Smooth muscle cell (in vitro differentiated cells): ENCODE measurements around the gene MAT2B. TPM values are rescaled to one million over a fixed set of nuclear protein-coding genes. Genes with fewer than 3 reads are reported as not detected.

Experiments
- DNase-seq: peaks from one replicate; lab custom pipeline; 2025; ENCODE audit not compliant: unreplicated experiment; lab: John Stamatoyannopoulos, UW
- H2AFZ ChIP-seq: fragments of 200-600 bp; sonication (generic); 2 replicates; pipeline ENCODE4 v1.6.0; 2016; ENCODE audit warnings: antibody characterized with exemption, low read depth, mild to moderate bottlenecking
- H3F3A ChIP-seq: fragments of 200-600 bp; sonication (generic); 2 replicates; pipeline ENCODE4 v1.6.0; 2017; ENCODE audit warnings: antibody characterized with exemption, low read depth
- H3K27ac ChIP-seq: fragments of 200-600 bp; sonication (generic); 2 replicates; pipeline ENCODE4 v1.5.1; 2016; ENCODE audit warnings: low read depth, mild to moderate bottlenecking
- H3K27me3 ChIP-seq: fragments of 200-600 bp; sonication (generic); 2 replicates; pipeline ENCODE4 v1.6.1; 2016; ENCODE audit warnings: low read depth, mild to moderate bottlenecking
- H3K36me3 ChIP-seq: fragments of 200-600 bp; sonication (generic); 2 replicates; pipeline ENCODE4 v1.5.1; 2016; ENCODE audit warnings: low read depth
- H3K4me1 ChIP-seq: fragments of 200-600 bp; sonication (generic); 2 replicates; pipeline ENCODE4 v1.5.1; 2016; ENCODE audit warnings: low read depth
- H3K4me2 ChIP-seq: fragments of 200-600 bp; sonication (generic); 2 replicates; pipeline ENCODE4 v1.6.0; 2016; ENCODE audit warnings: mild to moderate bottlenecking
- H3K4me3 ChIP-seq: fragments of 200-600 bp; sonication (generic); 2 replicates; pipeline ENCODE4 v1.5.1; 2016; ENCODE audit warnings: mild to moderate bottlenecking
- H3K79me2 ChIP-seq: fragments of 200-600 bp; sonication (generic); 2 replicates; pipeline ENCODE4 v1.6.0; 2016; ENCODE audit warnings: low read depth, mild to moderate bottlenecking
- H3K9ac ChIP-seq: fragments of 200-600 bp; sonication (generic); 2 replicates; pipeline ENCODE4 v1.6.0; 2016; ENCODE audit warnings: low read depth
- H3K9me3 ChIP-seq: fragments of 200-600 bp; sonication (generic); replicated peaks from 2 replicates; pipeline ENCODE4 v1.5.1; 2016; ENCODE audit warnings: low read depth
- H4K20me1 ChIP-seq: fragments of 200-600 bp; sonication (generic); 2 replicates; pipeline ENCODE4 v1.6.0; 2016; ENCODE audit warnings: low read depth
- WGBS: methylation state at CpG from one replicate; pipeline ENCODE4 v1.1.7; 2016; ENCODE audit warnings: low lambda C conversion rate; 5-methylcytosine and 5-hydroxymethylcytosine counted together
- polyA plus RNA-seq: library from polyadenylated mRNA; unstranded; fragments of >200 nt; fragmentation: Nextera tagmentation; extraction: Ambion mirVana; gene quantifications from 2 replicates; pipeline ENCODE4 v1.2.1, GENCODE V29; 2016
- total RNA-seq: library from RNA; depleted of rRNA; stranded (reverse); fragments of >200 nt; gene quantifications from 2 replicates; pipeline ENCODE4 v1.2.3, GENCODE V29; 2014
- TF ChIP-seq, protein P1 (sequence below): fragments of 200-600 bp; sonication (generic); IDR thresholded peaks from 2 replicates; pipeline ENCODE4 v1.5.1; 2017; ENCODE audit warnings: borderline replicate concordance, mild to moderate bottlenecking, antibody characterized with exemption; ENCODE audit not compliant: insufficient read depth, poor library complexity, severe bottlenecking

MAT2B gene
- total and polyA plus RNA-seq, 2 experiments from 2014 or later, result 41.0 to 63.2 TPM

GRCh38 chr5:163531272-163531671 lies 25.9 kb downstream of the MAT2B start:
- H3K4me2 ChIP-seq, result no peak overlapping the region
- no peaks in the 10 kb centered on the region for H3F3A ChIP-seq
- no peaks in the 10 kb centered on the region for H4K20me1 ChIP-seq
- no peak overlapping the region for H3K4me3 ChIP-seq
- no peak overlapping the region for H2AFZ ChIP-seq
- no peaks in the 10 kb centered on the region for H3K79me2 ChIP-seq
- 57% methylated on average over 3 of the region's 3 CpGs for WGBS
- H3K27ac ChIP-seq, result no peak overlapping the region
- H3K36me3 ChIP-seq, result no peaks in the 10 kb centered on the region
- H3K27me3 ChIP-seq, result no peaks in the 10 kb centered on the region
- H3K9ac ChIP-seq, result no peak overlapping the region
- H3K4me1 ChIP-seq, result peaks cover 4% of the 10 kb centered on the region
- DNase-seq, result no peak
- no peaks in the 10 kb centered on the region for H3K9me3 ChIP-seq
- TF ChIP-seq, protein P1, sequence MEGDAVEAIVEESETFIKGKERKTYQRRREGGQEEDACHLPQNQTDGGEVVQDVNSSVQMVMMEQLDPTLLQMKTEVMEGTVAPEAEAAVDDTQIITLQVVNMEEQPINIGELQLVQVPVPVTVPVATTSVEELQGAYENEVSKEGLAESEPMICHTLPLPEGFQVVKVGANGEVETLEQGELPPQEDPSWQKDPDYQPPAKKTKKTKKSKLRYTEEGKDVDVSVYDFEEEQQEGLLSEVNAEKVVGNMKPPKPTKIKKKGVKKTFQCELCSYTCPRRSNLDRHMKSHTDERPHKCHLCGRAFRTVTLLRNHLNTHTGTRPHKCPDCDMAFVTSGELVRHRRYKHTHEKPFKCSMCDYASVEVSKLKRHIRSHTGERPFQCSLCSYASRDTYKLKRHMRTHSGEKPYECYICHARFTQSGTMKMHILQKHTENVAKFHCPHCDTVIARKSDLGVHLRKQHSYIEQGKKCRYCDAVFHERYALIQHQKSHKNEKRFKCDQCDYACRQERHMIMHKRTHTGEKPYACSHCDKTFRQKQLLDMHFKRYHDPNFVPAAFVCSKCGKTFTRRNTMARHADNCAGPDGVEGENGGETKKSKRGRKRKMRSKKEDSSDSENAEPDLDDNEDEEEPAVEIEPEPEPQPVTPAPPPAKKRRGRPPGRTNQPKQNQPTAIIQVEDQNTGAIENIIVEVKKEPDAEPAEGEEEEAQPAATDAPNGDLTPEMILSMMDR, result no peak

DNA sequence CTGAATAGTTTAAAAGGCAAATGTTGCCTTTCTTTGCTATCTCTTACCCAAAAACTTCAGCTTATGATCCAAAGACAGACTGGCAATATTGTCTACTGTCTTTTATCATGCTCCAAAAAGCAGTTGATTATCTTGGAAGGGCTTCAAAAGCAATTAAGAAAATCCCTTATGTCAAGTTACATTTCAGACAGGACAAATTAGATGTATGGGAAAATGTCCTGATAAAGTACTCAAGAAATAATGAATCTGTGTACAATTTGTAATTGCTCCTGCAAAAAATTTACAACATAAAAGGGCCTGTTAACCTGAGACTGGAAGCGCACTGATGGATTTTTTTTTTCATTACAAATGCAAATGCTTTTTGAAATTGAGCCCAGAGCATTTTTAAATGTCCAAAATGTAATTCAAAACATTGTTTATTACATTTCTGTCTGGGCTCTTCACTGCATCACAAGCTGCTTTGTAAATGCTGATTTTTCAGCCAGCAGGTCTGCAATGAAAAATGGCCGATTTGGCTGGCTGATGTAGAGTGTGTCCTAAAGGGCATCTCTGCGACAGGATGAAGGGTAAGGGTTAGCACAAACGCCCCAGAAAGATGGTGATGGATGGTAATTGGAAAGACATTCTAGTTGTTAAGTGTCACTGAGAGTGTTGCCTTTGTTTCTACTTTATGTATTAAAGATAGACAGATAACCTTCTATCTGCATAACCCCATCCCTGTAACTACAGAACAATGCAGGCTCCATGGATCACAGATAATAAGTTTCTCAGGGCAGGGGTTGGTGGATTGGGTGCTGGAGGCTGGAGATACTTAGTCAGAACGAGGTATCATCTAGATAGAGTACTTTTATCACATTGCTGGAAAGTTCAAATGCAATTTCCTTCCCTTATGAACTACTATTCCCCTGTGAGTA lies 27.0 kb downstream of the MAT2B start:
- H3K4me3 ChIP-seq, result no peak overlapping the region
- H3K27me3 ChIP-seq, result no peaks in the 10 kb centered on the region
- H3K9me3 ChIP-seq, result no peaks in the 10 kb centered on the region
- no peaks in the 10 kb centered on the region for H3K36me3 ChIP-seq
- H3F3A ChIP-seq, result no peaks in the 10 kb centered on the region
- H2AFZ ChIP-seq, result no peak overlapping the region
- H3K27ac ChIP-seq, result no peak overlapping the region
- no peak for DNase-seq
- H3K4me2 ChIP-seq, result no peak overlapping the region
- H3K79me2 ChIP-seq, result no peaks in the 10 kb centered on the region
- TF ChIP-seq, protein P1, result no peak
- peaks cover 4% of the 10 kb centered on the region for H3K4me1 ChIP-seq
- no peak overlapping the region for H3K9ac ChIP-seq
- 69% methylated on average over 5 of the region's 5 CpGs for WGBS
- no peaks in the 10 kb centered on the region for H4K20me1 ChIP-seq

- Histone ChIP-seq H3K36me3 (no peaks in the 10 kb centered on the region), H3K79me2 (no peaks in the 10 kb centered on the region), H3K9me3 (no peaks in the 10 kb centered on the region), H3K4me3 (no peak overlapping the region), H3F3A (no peaks in the 10 kb centered on the region), H4K20me1 (no peaks in the 10 kb centered on the region), H3K27me3 (no peaks in the 10 kb centered on the region), H2AFZ (no peak overlapping the region), H3K27ac (no peak overlapping the region), H3K9ac (no peak overlapping the region), H3K4me1 (peaks cover 4% of the 10 kb centered on the region), H3K4me2 (no peak overlapping the region)
- 50% methylated on average over 2 of the region's 2 CpGs for WGBS
- DNase-seq, result no peak
- TF ChIP-seq, protein P1, result no peak
Measured at GRCh38 chr5:163533223-163533622, 27.8 kb downstream of the MAT2B start.
